Neural crest cell (in vitro differentiated cells): ENCODE results near the gene GPRC6A. TPM values are rescaled to one million over a fixed set of nuclear protein-coding genes. Genes with fewer than 3 reads are reported as not detected.
"Not testable (repeated sequence)": the region's sequence is repeated elsewhere in the genome, so short reads cannot be mapped to it uniquely, and the experiment has no call there.

ENCODE experiments used
- DNase-seq: peaks from one replicate; pipeline ENCODE4 v3.0.0; 2021; ENCODE audit warnings: low read depth, mixed read lengths, low spot score
- H3K27ac Mint-ChIP-seq: one replicate; pipeline ENCODE4 v1.8.0; 2021; ENCODE audit warnings: mild to moderate bottlenecking, mixed read lengths; ENCODE audit not compliant: unreplicated experiment
- H3K27me3 Mint-ChIP-seq: 2 replicates; pipeline ENCODE4 v1.8.0; 2021; ENCODE audit warnings: low read depth, mild to moderate bottlenecking, mixed read lengths
- H3K36me3 Mint-ChIP-seq: 2 replicates; pipeline ENCODE4 v1.8.0; 2021; ENCODE audit warnings: low read depth, mild to moderate bottlenecking, mixed read lengths
- H3K4me1 Mint-ChIP-seq: 2 replicates; pipeline ENCODE4 v1.8.0; 2021; ENCODE audit warnings: mixed read lengths
- H3K4me3 Mint-ChIP-seq: one replicate; pipeline ENCODE4 v1.8.0; 2021; ENCODE audit warnings: mild to moderate bottlenecking, mixed read lengths
- H3K9me3 Mint-ChIP-seq: 2 replicates; pipeline ENCODE4 v1.8.0; 2021; ENCODE audit warnings: mixed read lengths
- CTCF ChIP-seq: fragments of 200-600 bp; sonication (generic); conservative IDR thresholded peaks from 2 replicates; pipeline ENCODE4 v1.5.0; 2021; ENCODE audit warnings: antibody characterized with exemption, mild to moderate bottlenecking
- total RNA-seq: library from RNA; stranded (reverse); gene quantifications from 2 replicates; pipeline ENCODE4 v1.2.1, GENCODE V29; 2021

GPRC6A gene
- total RNA-seq, 1 donor from 2014 or later: not detected

- Mint-ChIP-seq H3K27me3 (peaks cover 5% of the 10 kb centered on the region), H3K9me3 (peaks cover 6% of the 10 kb centered on the region)
- TF ChIP-seq CTCF: no peak
These were observed 11.2 kb upstream of the GPRC6A start for GRCh38 chr6:116840091-116840490.

GRCh38 chr6:116836606-116837342 is 7.9 kb upstream of the GPRC6A start:
- no peak overlapping the region for H3K4me3 Mint-ChIP-seq
- no peak overlapping the region for H3K27ac Mint-ChIP-seq
- peaks cover 6% of the 10 kb centered on the region for H3K9me3 Mint-ChIP-seq
- no peak for TF ChIP-seq CTCF
- DNase-seq: no peak
- H3K36me3 Mint-ChIP-seq: no peaks in the 10 kb centered on the region
- peaks cover 12% of the 10 kb centered on the region for H3K27me3 Mint-ChIP-seq
- H3K4me1 Mint-ChIP-seq: no peaks in the 10 kb centered on the region

More at GRCh38 chr6:116840091-116840490, 11.2 kb upstream of the GPRC6A start:
- DNase-seq: no peak
- H3K4me3 Mint-ChIP-seq: no peak overlapping the region
- no peaks in the 10 kb centered on the region for H3K36me3 Mint-ChIP-seq
- no peaks in the 10 kb centered on the region for H3K4me1 Mint-ChIP-seq
- no peak overlapping the region for H3K27ac Mint-ChIP-seq

DNA sequence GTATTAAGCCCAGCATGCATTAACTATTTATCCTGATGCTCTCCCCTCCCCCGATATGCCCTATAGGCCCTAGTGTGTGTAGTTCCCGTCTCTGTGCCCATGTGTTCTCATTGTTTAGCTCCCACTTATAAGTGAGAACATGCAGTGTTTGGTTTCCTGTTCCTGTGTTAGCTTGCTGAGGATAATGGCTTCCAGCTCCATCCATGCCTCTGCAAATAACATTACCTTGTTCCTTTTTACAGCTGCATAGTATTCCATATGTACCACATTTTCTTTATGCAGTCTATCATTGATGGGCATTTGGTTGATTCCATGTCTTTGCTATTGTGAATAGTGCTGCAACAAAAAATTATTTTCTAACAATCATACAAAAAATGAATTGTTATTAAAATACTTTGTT is 5.6 kb upstream of the GPRC6A start:
- DNase-seq, H3K27ac Mint-ChIP-seq, H3K4me1 Mint-ChIP-seq, H3K9me3 Mint-ChIP-seq, H3K4me3 Mint-ChIP-seq, H3K36me3 Mint-ChIP-seq: not testable (repeated sequence)
- H3K27me3 Mint-ChIP-seq: peaks cover 14% of the 10 kb centered on the region

DNA sequence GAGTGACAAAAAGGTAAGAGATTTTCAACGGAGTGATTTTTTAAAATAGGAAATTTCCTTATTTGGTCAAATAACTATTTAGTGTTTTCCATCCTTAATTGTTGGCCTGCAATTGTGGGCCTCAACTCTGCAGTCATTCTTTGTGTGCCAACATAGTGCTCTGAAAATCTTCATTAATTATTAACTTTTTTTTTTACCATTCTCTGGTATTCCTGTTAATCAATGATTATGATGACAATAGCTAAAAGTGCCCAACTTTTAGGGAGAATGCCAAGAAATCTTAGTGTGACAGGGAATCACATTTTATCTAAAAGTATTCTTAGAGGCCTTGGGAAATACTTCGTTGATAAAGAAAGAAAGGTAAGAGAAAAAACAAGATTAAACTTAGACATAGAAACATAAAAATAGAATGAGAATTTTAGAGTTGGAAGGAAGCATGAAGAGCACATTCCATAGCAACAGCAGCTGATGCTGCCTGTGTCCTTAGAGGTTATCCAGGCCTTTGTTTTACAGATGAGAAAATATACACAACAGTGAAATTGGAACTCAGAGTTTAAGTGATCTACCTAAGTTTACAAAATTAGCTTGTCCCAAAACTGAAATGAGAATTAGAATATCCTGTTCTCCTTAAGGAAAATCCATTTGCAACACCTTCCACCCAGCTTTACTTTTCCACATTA is 1.2 kb downstream of the GPRC6A start:
- no peaks in the 10 kb centered on the region for H3K4me1 Mint-ChIP-seq
- TF ChIP-seq CTCF: no peak
- H3K36me3 Mint-ChIP-seq: peaks cover 5% of the 10 kb centered on the region
- no peak overlapping the region for H3K4me3 Mint-ChIP-seq
- peaks cover 8% of the 10 kb centered on the region for H3K27me3 Mint-ChIP-seq
- peaks cover 8% of the 10 kb centered on the region for H3K9me3 Mint-ChIP-seq
- no peak for DNase-seq
- no peak overlapping the region for H3K27ac Mint-ChIP-seq

- not testable (repeated sequence) for H3K36me3 Mint-ChIP-seq, H3K27ac Mint-ChIP-seq, H3K4me3 Mint-ChIP-seq, H3K27me3 Mint-ChIP-seq, DNase-seq, H3K4me1 Mint-ChIP-seq
- H3K9me3 Mint-ChIP-seq: peaks cover 11% of the 10 kb centered on the region
These were observed 12.5 kb downstream of the GPRC6A start for GRCh38 chr6:116816336-116816735.

- no peak for TF ChIP-seq CTCF
- no peaks in the 10 kb centered on the region for H3K36me3 Mint-ChIP-seq
These were observed 16.7 kb downstream of the GPRC6A start for GRCh38 chr6:116812051-116812650.

More at GRCh38 chr6:116812051-116812650, 16.7 kb downstream of the GPRC6A start:
- Mint-ChIP-seq H3K4me1 (no peaks in the 10 kb centered on the region), H3K4me3 (no peak overlapping the region), H3K9me3 (peaks cover 11% of the 10 kb centered on the region), H3K27ac (no peak overlapping the region), H3K27me3 (no peaks in the 10 kb centered on the region)
- DNase-seq: no peak
